Measurements from ENCODE around the gene SCYL1. TPM values are rescaled to one million over a fixed set of nuclear protein-coding genes. Genes with fewer than 3 reads are reported as not detected.

Gene SCYL1
- total RNA-seq, 2 donors from 2014 or later, result 62.9 to 67.4 TPM

DNA sequence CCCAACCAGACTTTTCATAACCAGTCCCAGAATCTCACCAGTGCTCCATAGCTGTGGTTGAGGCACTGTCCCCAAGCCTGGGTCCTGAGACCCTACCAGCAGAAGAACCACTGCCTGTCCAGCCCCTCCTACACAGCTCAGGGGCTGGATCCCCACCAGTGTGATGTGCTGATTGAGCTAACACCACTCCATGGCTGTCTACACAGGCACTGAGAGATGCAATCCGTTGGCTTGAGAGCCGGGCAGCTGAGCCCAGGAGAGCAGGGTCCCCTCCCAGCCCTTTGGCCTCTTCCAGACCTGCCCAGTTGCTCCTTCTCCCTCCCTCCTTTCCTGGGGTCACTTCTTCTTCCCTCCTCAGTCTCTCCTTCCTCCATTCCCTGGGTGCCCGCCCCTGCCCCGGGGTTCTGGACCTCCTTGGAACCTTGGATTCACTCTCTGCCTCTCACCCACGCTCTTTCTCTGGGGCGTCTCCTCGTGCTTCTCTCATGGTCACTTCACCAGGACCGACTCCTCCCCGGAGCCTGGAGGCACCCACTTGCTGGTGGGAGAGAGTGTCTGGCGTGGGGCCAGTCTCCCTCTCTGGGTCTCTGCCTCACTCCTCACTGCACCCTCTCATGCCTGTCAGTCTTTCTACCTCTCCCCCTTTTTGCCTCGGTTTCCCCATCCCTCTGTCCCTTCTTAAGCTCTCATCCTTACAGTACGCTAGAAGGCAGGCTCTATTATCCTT, 706 bp upstream of the SCYL1 start:
- Mint-ChIP-seq H3K4me1 (peaks cover 31% of the 10 kb centered on the region), H3K36me3 (ENCODE audit: low read depth) (peaks cover 15% of the 10 kb centered on the region), H3K27me3 (ENCODE audit: insufficient read depth) (peaks cover 4% of the 10 kb centered on the region), H3K27ac (peak overlapping the region; percentile 63), H3K4me3 (peak overlapping the region; percentile 71), H3K9me3 (no peaks in the 10 kb centered on the region)
- Histone ChIP-seq H3K9ac (ENCODE audit: extremely low read depth, low read length, poor library complexity, severe bottlenecking) (no peak overlapping the region), H3K9me3 (ENCODE audit: control insufficient read depth, low read length) (no peaks in the 10 kb centered on the region), H3K4me3 (ENCODE audit: low read length) (no peak overlapping the region), H3K4me1 (ENCODE audit: control insufficient read depth, insufficient read depth, low read length) (peaks cover 2% of the 10 kb centered on the region), H3K27me3 (ENCODE audit: control insufficient read depth, insufficient read depth, low read length, poor library complexity, severe bottlenecking) (no peaks in the 10 kb centered on the region), H3K36me3 (ENCODE audit: control insufficient read depth, insufficient read depth, low read length) (peaks cover 20% of the 10 kb centered on the region), H3K27ac (ENCODE audit: low read depth, low read length) (no peak overlapping the region)
- TF ChIP-seq, protein P1, sequence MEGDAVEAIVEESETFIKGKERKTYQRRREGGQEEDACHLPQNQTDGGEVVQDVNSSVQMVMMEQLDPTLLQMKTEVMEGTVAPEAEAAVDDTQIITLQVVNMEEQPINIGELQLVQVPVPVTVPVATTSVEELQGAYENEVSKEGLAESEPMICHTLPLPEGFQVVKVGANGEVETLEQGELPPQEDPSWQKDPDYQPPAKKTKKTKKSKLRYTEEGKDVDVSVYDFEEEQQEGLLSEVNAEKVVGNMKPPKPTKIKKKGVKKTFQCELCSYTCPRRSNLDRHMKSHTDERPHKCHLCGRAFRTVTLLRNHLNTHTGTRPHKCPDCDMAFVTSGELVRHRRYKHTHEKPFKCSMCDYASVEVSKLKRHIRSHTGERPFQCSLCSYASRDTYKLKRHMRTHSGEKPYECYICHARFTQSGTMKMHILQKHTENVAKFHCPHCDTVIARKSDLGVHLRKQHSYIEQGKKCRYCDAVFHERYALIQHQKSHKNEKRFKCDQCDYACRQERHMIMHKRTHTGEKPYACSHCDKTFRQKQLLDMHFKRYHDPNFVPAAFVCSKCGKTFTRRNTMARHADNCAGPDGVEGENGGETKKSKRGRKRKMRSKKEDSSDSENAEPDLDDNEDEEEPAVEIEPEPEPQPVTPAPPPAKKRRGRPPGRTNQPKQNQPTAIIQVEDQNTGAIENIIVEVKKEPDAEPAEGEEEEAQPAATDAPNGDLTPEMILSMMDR (conservative IDR thresholded peaks at IDR 0.05), result no peak
- 33 to 66% methylated on average over 2 to 12 of the region's 12 CpGs for WGBS, 2 experiments (ENCODE audit: insufficient coverage in 1 of 2, insufficient read length in 1 of 2)
- peak; percentile 63 for DNase-seq

DNA sequence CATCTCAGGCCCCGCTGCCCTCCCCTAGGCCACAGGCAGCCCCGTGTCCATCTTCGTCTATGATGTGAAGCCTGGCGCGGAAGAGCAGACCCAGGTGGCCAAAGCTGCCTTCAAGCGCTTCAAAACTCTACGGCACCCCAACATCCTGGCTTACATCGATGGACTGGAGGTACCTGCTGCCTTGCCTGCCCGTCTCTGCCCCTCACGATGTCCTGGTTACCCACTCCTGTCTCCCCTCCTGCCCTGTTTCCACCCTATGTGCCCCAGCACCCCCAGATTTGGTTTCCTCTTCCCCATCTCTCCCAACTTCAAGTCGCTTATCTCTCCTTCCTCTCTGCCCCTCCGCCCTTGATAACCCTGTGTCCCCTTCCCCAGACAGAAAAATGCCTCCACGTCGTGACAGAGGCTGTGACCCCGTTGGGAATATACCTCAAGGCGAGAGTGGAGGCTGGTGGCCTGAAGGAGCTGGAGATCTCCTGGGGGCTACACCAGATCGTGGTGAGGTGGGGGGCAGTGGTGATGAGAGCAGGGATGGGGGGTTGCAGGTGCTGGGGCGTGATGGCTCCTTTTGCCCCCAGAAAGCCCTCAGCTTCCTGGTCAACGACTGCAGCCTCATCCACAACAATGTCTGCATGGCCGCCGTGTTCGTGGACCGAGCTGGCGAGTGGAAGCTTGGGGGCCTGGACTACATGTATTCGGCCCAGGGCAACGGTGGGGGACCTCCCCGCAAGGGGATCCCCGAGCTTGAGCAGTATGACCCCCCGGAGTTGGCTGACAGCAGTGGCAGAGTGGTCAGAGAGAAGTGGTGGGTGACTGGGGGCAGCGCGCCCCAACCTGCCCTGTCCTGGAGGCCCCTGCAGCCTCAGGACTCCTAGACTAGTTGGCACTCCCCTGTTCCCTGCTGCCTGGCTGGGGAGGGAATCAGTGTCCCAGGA, 930 bp downstream of the SCYL1 start:
- Mint-ChIP-seq H3K27me3 (ENCODE audit: insufficient read depth) (peaks cover 4% of the 10 kb centered on the region), H3K27ac (peak overlapping the region; percentile 58)
- 68 to 85% methylated on average over 16 to 31 of the region's 31 CpGs for WGBS, 2 experiments (ENCODE audit: insufficient coverage in 1 of 2, insufficient read length in 1 of 2)

GRCh38 chr11:65526744-65527143, 1.9 kb downstream of the SCYL1 start:
- Mint-ChIP-seq H3K4me1 (peaks cover 31% of the 10 kb centered on the region), H3K27me3 (ENCODE audit: insufficient read depth) (peaks cover 4% of the 10 kb centered on the region), H3K4me3 (peak overlapping the region; percentile 71), H3K36me3 (ENCODE audit: low read depth) (peaks cover 34% of the 10 kb centered on the region), H3K27ac (no peak overlapping the region), H3K9me3 (no peaks in the 10 kb centered on the region)
- Histone ChIP-seq H3K9me3 (ENCODE audit: control insufficient read depth, low read length) (no peaks in the 10 kb centered on the region), H3K9ac (ENCODE audit: extremely low read depth, low read length, poor library complexity, severe bottlenecking) (no peak overlapping the region), H3K36me3 (ENCODE audit: control insufficient read depth, insufficient read depth, low read length) (peaks cover 43% of the 10 kb centered on the region), H3K4me3 (ENCODE audit: low read length) (no peak overlapping the region), H3K27me3 (ENCODE audit: control insufficient read depth, insufficient read depth, low read length, poor library complexity, severe bottlenecking) (no peaks in the 10 kb centered on the region), H3K4me1 (ENCODE audit: control insufficient read depth, insufficient read depth, low read length) (peaks cover 2% of the 10 kb centered on the region), H3K27ac (ENCODE audit: low read depth, low read length) (no peak overlapping the region)
- 89 to 96% methylated on average over 5 to 8 of the region's 8 CpGs for WGBS, 2 experiments (ENCODE audit: insufficient coverage in 1 of 2, insufficient read length in 1 of 2)
- no peak for DNase-seq
- TF ChIP-seq, protein P1 (conservative IDR thresholded peaks at IDR 0.05), result no peak

More for the DNA sequence above, 930 bp downstream of the SCYL1 start:
- Histone ChIP-seq H3K9me3 (ENCODE audit: control insufficient read depth, low read length) (no peaks in the 10 kb centered on the region), H3K4me3 (ENCODE audit: low read length) (peak overlapping the region; percentile 87), H3K36me3 (ENCODE audit: control insufficient read depth, insufficient read depth, low read length) (peaks cover 34% of the 10 kb centered on the region), H3K9ac (ENCODE audit: extremely low read depth, low read length, poor library complexity, severe bottlenecking) (peak overlapping the region; percentile 82), H3K4me1 (ENCODE audit: control insufficient read depth, insufficient read depth, low read length) (peaks cover 2% of the 10 kb centered on the region), H3K27ac (ENCODE audit: low read depth, low read length) (no peak overlapping the region), H3K27me3 (ENCODE audit: control insufficient read depth, insufficient read depth, low read length, poor library complexity, severe bottlenecking) (no peaks in the 10 kb centered on the region)
- Mint-ChIP-seq H3K4me3 (peak overlapping the region; percentile 71), H3K36me3 (ENCODE audit: low read depth) (peaks cover 24% of the 10 kb centered on the region), H3K9me3 (no peaks in the 10 kb centered on the region), H3K4me1 (peaks cover 31% of the 10 kb centered on the region)
- no peak for DNase-seq
- TF ChIP-seq, protein P1 (conservative IDR thresholded peaks at IDR 0.05), result no peak
